Right ventricle myocardium inferior (tissue), 1 donor: ENCODE data around the gene KIF3B. TPM values are rescaled to one million over a fixed set of nuclear protein-coding genes. Genes with fewer than 3 reads are reported as not detected.
"Not testable (repeated sequence)": the region's sequence is repeated elsewhere in the genome, so short reads cannot be mapped to it uniquely, and the experiment has no call there.

Experiments
- ATAC-seq: fragments of 200-7000 bp; cut with Tn5 transposase; one replicate; pipeline ENCODE4 v1.9.1; 2020; ENCODE audit warnings: mild to moderate bottlenecking, moderate library complexity
- DNase-seq: peaks from one replicate; pipeline ENCODE4 v3.0.0; 2021; ENCODE audit errors: missing footprints
- intact Hi-C: fragments of 100-400 bp; cut with DNase I; formaldehyde crosslinking; loops from one replicate; pipeline ENCODE4 v1.11.0; 2022
- total RNA-seq: library from RNA; stranded (reverse); fragmentation: NEBNext Ultra II Directional; extraction: Animal tissue kit (Norgen Biotek cat#: 25700); gene quantifications from one replicate; pipeline ENCODE4 v1.2.1, GENCODE V29; 2021
- donor health status: DM: no; HTN: yes; CAD: no; lungs with severe emphysema.

KIF3B gene
- total RNA-seq, 1 donor from 2014 or later: 9.6 TPM

DNA sequence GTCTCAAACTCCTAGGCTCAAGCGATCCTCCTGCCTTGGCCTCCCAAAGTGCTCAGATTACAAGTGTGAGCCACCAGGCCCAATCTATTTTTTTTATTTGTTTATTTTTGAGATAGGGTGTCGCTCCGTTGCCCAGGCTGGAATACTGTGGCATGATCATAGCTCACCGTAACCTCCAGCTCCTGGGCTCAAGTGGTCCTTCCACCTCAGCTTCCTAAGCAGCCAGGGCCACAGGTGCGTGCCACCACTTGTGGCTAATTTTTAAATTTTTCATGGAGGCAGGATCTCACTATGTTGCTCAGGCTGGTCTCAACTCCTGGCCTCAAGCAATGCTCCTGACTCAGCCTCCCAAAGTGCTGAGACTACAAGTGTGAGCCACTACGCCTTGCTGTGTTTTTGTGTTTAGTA is 9.8 kb downstream of the KIF3B start:
- no peak for DNase-seq
- no peak for ATAC-seq
- intact Hi-C loops: loop anchor here (5.0 kb wide), 2 partner anchors 45 to 70 kb away; partner anchors contain the start of gene ASXL1

DNA sequence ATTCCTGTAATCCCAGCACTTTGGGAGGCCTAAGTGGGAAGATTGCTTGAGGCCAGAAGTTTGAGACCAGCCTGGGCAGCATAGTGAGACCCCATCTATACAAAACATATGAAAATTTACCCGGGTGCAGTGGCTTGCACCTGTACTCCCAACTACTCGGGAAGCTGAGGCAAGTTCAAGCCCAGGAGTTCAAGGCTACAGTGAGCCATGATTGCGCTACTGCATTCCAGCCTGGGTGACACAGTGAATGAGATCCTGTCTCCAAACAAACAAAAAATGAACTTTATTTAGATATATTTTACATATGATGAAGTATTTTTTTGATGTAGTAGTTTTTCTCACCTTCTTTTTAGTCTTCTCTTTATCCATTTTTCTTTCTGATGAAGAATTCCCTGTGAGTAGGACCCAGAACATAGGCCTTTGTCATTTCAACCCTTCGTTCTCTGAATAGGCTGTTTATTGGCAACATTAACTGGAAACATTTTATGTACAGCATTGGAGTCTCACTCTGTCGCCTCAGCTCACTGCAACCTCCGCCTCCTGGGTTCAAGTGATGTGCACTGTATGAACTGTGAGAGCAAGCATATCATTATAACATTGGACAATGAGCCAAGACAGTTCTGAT is 10.9 kb downstream of the KIF3B start:
- no peak for ATAC-seq
- DNase-seq: no peak
- intact Hi-C loops: loop anchor here (5.0 kb wide), 2 partner anchors 44 to 69 kb away; partner anchors contain the start of gene ASXL1

DNA sequence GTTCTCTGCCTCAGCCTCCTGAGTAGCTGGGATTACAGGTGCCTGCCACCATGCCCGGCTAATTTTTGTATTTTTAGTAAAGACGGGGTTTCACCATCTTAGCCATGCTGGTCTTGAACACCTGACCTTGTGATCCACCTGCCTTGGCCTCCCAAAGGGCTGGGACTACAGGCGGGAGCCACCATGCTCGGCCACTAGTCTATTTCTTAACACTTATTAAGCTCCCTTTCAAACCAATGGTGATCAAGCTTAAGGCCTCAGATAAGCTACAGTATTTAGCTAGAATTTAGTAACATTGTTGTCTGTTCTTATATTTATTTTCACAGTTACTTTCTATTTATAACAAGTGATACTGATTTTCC is 11.8 kb downstream of the KIF3B start:
- intact Hi-C loops: loop anchor here (5.0 kb wide), 2 partner anchors 43 to 68 kb away; partner anchors contain the start of gene ASXL1
- not testable (repeated sequence) for ATAC-seq, DNase-seq

DNA sequence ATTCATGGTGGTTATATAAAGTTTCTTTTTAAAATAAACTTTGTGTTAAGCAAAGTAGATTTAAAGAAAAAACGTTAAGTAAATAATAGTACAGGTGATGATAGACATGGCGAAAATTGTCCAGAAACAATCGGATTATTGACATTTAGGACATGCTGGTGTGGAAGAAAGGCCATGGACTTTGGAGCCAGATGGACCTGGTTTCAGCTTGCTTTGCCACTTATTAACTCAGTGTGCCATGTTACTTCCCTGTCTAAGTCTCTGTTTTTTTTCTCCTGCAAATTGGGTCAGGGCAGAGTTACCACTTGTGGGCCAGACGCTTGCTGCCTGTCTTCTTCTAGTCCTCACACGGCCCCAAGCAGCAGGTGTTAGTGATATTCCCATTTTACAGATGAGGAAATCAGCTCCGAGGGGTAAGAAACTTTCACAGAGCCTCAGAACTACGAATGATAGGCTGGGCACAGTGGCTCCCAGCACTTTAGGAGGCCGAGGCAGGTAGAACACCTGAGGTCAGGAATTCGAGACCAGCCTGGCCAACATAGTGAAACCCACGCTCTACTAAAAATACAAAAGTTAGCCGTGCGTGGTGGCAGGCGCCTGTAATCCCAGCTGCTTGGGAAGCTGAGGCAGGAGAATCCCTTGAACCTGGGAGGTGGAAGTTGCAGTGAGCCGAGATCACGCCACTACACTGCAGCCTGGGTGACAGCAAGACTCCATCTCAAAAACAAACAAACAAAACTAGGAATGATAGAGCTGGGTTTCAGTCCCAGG is 12.4 kb downstream of the KIF3B start:
- ATAC-seq: no peak
- intact Hi-C loops: loop anchor here (5.0 kb wide), 2 partner anchors 42 to 67 kb away; partner anchors contain the start of gene ASXL1
- no peak for DNase-seq

DNA sequence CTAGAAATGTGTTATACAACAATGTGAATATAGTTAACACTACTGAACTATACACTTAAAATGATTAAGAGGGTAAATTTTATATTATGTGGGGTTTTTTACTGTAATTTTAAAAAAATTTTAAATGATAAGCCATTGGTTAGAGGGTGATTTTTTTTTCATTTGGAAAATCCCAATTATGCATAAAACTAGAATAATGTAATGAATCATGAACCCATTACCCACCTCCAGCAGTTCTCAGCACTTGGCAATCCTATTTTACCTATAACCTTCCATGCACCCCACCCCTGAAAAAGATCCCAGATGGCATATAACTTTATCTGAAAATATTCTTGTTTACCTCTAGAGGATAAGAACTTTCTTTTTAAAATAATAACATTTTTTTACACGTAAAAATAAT is 13.7 kb downstream of the KIF3B start:
- no peak for ATAC-seq
- no peak for DNase-seq
- intact Hi-C loops: no loop called here

DNA sequence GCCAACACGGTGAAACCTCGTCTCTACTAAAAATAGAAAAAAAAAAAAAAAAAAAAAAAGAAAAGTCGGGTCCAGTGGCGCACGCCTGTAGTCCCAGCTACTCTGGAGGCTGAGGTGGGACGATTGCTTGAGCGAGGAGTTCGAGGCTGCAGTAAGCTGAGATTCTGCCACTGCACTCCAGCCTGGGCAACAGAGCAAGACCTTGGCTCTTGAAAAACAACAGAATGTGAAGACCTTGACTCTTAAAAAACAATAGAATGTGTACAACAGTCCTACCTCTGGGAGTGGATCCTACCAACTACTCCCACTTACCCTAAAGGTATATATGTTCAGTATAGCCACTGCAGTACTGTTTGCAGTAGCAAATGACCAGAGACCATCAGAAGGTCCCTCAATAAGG is 15.1 kb downstream of the KIF3B start:
- DNase-seq: no peak
- intact Hi-C loops: no loop called here
- no peak for ATAC-seq

DNA sequence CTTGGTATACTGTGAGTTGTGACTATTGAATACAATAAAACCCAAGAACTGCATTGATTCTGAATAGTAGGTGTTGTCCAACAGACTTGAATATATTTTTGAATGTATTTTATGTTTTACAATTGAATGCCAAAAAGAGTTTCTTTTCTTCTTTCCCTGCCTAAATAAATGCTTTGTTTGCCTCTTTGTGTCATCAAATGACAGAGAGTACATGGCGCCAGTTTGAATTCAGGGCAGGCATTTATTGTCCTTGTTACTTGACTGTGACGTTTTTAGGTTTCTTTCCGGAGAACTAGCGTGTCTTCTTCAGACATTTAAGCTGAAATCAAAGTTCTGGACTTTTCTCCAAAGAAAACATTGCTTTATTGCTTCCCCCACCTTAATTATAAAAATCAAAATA is 16.6 kb downstream of the KIF3B start:
- no peak for DNase-seq
- no peak for ATAC-seq
- intact Hi-C loops: no loop called here

DNA sequence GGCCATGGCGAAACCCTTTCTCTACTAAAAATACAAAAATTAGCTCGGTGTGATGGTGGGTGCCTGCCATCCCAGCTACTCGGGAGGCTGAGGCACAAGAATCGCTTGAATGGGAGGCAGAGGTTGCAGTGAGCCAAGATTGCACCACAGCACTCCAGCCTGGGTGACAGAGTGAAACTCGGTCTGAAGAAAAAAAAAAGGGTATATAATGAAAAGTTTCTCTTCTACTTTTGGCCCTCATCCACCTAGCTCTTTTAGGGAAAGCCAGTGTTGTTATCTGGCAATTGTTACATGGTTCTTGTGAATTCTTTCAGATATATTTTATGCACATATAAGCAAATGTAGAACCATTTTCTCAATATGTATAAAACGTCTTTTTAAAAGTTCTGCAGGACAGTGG is 19.0 kb downstream of the KIF3B start:
- DNase-seq (no peak), ATAC-seq (no peak)
- intact Hi-C loops: no loop called here

DNA sequence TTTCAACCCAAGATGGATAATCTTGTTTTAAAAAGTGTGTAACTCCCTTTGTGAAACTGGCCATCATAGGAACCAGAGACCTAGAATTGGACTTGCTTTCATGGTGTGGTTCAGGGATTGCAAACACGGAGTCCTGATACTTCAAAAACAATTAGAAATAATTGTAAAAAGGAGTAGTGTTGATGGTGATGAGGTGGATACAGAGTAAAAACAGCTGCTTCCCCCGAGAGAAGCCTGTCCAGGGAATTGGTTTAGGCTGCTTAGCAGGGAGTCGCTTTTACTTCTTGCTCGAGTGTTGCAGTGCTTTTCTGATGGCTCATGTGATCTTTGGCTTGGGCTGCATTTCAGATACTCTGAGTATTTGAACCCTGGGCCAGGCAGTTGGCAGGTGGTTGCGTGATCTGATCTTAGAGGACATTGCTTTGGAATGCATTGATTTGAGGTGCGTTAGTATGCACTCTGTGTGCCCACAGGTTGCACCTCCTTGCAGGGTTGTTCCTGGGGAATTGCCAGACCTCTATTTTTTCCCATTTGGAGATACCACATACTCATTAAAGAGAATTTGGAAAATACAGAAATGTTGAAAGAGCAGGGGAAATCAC is 19.5 kb downstream of the KIF3B start:
- ATAC-seq (no peak), DNase-seq (no peak)
- intact Hi-C loops: no loop called here

DNA sequence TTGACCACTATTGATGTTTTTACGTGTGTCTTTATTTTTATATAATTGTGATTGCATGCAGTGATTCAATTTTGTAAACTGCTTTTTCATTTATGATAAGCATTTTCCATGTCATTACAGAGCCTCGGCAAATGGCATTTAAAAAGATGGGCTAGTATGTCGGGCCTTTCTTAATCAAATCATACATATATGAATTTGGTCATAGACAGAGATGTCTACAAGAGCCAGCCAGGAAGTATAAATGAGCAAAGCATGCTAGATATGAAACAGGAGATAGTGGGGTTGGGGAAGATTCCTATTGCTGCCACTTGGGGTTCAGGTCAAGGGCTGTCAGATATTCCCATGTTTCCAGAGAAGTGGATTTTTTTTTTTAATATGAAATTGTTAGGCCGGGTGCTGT is 20.0 kb downstream of the KIF3B start:
- ATAC-seq: no peak
- intact Hi-C loops: no loop called here
- DNase-seq: no peak

DNA sequence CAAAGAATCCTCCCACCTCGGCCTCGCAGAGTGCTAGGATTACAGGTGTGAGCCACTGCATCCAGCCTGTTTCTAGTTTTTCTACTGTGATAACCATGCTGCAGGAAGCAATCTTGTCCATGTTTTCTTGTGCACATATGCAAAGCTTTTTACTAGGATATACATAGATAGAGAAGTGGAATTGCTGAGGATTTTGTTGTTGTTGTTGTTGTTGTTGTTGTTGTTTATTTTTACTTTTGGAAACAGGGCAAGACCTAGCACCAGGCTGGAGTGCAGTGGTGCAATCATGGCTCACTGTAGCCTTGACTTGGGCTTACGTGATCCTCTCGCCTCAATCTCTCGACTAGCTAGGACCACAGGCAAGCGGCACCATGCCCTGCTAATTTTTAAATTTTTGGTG is 23.2 kb downstream of the KIF3B start:
- intact Hi-C loops: no loop called here
- DNase-seq: no peak
- ATAC-seq: no peak

DNA sequence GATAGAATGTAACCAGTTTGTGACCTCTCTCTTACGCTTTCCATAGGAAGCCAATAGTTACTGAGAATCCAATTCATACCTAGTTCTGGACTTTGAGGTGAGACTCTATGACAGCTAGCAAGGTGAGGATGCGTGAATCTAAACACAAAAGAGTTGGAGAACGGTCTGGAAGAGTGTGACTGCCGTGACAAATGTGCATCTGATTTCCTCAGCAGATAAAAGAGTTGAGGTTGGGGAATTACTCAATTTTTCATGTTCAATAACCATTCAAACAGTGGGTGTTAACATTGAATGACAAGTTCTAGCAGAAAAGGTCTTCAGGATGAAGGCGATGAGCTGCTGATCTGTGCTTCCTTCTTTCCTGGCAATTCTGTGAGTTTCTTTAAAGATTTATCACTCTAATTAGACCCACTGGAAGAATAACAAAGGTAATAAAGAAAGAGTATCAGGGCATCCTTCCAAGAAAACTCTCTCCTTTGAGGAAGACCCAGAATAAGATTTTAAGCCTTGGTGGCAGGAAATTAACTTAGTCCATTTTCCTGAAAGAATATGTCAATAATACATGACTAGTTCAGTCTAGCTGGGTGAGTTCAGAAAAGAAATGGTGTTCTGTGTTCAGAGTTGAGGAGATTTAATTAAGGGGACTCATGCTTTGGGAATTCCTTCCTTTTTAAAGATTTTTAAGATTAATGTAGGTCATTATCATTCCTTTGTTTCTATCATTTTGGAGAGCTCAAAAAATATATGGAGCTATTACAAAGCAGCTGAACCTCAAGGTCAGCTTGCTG is 24.5 kb downstream of the KIF3B start:
- intact Hi-C loops: no loop called here
- ATAC-seq: no peak
- DNase-seq: no peak

DNA sequence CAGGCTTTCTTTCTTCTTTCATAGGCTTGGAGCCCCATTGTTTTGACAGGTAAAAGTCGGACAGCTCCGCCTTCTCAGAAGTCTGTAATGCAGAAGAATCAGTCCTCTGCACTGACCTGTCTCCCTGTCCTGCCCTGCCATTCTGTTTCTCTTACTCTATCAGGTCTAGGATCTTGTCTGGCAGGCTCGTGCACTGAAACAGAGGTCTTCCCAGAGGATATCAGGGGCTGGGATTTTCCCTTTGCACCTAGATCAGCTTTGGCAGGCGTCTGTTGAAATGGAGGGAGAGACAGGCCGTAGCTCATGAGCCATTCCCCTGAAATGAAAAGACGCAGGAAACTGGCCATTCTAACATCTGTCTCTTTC is 25.0 kb downstream of the KIF3B start:
- intact Hi-C loops: no loop called here
- no peak for DNase-seq
- ATAC-seq: no peak

DNA sequence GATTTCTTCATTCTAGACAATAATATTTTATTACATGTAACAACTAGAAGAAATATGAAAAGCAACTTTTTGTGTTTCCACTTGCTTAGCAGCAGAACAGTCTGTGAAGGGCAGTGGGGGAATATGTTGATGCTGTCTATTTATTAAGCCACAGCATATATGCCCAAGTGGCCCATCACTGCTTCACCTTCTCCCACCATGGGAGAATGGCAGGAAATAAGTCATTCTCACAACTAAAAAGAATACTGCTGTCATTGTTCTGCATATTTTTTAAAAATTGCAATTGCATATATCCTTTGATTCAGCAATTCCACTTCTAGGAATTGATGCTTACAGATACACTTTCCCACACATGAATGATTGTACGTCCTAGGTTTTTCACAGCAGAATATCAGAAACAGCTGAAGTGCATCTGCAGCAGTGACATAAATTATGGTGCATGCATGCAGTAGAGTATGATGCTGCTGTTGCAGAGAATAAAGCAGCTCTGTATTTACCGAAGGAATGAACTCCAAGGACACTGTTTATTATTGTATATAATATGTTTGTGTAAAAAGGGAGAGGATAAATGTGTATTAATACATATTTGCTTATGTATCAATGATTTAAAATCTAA is 26.8 kb downstream of the KIF3B start:
- intact Hi-C loops: no loop called here
- ATAC-seq: no peak
- no peak for DNase-seq

DNA sequence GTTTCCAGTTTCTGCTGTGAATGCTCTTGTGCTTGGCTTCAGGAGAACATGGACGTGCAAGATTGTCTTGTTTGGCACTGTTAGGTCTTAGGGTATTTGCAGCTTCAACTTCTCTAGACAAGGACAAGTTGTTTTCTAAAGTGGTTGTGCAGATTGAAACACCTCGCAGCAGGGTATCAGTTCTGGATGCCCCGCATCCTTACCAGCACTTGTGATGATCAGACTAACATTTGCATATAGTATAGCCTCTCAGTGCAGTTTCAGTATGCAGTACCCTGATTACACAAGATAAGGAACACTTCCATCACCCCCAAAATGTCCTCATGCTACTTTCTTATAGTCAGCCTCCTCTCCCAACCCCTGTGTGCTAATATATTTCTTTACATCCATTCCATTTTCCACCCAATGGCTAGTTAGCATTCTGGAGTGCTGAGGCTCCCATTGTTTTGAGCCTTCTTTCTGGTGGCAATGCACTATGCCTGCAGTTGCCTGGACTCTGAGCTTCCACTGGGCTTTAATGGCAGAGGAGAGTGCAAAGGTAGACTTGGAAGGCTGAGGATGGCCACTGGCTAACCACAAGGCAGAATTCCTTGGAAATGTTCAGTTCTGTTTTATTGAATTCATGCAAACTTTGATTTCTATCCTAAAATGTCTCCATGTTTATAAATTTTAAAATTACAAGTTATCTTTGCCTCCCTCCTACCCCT is 35.4 kb downstream of the KIF3B start:
- ATAC-seq (no peak), DNase-seq (no peak)
- intact Hi-C loops: no loop called here

DNA sequence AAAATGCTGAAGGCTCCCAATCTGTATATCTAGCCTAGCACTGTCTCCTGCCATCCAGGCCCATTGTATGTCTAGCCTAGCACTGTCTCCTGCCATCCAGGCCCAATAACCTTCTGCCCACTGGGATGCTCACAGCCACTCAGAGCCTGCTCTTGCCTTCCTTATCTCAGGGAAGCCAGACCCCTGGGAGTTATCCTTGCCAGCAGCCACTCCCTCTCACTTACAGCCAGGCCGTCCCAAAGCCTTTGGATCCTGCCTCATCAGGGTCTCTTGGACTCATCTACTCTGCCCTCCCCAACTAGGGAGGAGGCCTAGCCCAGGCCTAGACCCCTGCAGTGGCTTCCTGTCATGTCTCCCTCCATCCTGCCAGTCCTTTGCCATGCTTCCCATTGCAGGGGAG is 37.3 kb downstream of the KIF3B start:
- ATAC-seq: no peak
- intact Hi-C loops: no loop called here
- DNase-seq: no peak

DNA sequence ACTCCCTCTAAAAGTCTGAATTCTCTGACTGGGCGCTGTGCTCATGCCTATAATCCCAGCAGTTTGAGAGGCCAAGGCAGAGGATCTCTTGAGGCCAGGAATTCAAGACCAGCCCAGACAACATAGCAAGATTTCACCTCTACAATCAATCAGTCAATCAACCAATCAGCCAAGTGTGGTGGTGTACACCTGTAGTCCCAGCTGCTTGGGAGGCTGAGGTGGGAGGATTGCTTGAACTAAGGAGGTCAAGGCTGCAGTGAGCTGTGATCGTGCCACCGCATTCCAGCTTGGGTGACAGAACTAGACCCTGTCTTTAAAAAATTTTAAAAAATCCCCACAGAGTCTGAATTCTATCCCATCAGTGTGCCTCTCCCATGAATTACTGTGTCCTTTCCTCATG is 37.9 kb downstream of the KIF3B start:
- no peak for DNase-seq
- intact Hi-C loops: no loop called here
- ATAC-seq: no peak

DNA sequence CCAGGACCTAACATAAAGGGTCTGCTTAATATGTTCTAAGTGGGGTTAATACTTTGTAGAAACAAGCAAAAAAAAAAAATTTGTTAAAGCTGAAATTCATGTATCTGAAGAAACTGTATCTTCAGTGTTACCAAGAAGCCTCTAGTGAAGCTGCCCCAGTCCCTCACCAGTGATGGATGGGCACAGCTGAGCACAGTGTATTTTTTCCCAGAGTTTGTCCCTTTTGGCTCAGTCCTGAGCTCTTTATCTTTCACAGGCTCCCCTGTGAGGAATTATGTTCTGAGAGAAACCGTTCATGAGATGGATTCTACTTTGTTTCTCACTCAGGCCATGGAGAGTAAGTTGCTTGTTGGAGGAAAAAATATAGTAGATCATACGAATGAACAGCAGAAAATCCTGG is 38.4 kb downstream of the KIF3B start:
- intact Hi-C loops: no loop called here
- DNase-seq: no peak
- no peak for ATAC-seq
